Endothelial cell (in vitro differentiated cells): ENCODE measurements around the gene TNFSF18. TPM values are rescaled to one million over a fixed set of nuclear protein-coding genes. Genes with fewer than 3 reads are reported as not detected.

Source experiments
- DNase-seq: peaks from one replicate; pipeline ENCODE4 v3.0.0; 2021; ENCODE audit warnings: low spot score
- H3K27ac Mint-ChIP-seq: one replicate; pipeline ENCODE4 v1.8.0; 2021; ENCODE audit warnings: mixed read lengths, inconsistent platforms; ENCODE audit not compliant: unreplicated experiment
- H3K27me3 Mint-ChIP-seq: one replicate; pipeline ENCODE4 v1.8.0; 2021; ENCODE audit warnings: mild to moderate bottlenecking, moderate library complexity, mixed read lengths, inconsistent platforms; ENCODE audit not compliant: unreplicated experiment
- H3K36me3 Mint-ChIP-seq: one replicate; pipeline ENCODE4 v1.8.0; 2021; ENCODE audit warnings: mild to moderate bottlenecking, low read depth, mixed read lengths, inconsistent platforms; ENCODE audit not compliant: unreplicated experiment
- H3K4me1 Mint-ChIP-seq: one replicate; pipeline ENCODE4 v1.8.0; 2021; ENCODE audit warnings: mild to moderate bottlenecking, mixed read lengths, inconsistent platforms; ENCODE audit not compliant: unreplicated experiment
- H3K4me3 Mint-ChIP-seq: one replicate; pipeline ENCODE4 v1.8.0; 2021; ENCODE audit warnings: mild to moderate bottlenecking, mixed read lengths, inconsistent platforms; ENCODE audit not compliant: unreplicated experiment
- H3K9me3 Mint-ChIP-seq: one replicate; pipeline ENCODE4 v1.8.0; 2021; ENCODE audit warnings: mixed read lengths, inconsistent platforms; ENCODE audit not compliant: unreplicated experiment
- total RNA-seq: library from RNA; stranded (reverse); fragmentation: NEBNext Ultra II Directional; extraction: Animal tissue kit (Norgen Biotek cat#: 25700); gene quantifications from one replicate; pipeline ENCODE4 v1.2.1, GENCODE V29; 2021; ENCODE audit not compliant: unreplicated experiment
- TF ChIP-seq, protein P1 (sequence below): fragments of 200-600 bp; sonication (generic); IDR thresholded peaks from one replicate; pipeline ENCODE4 v1.5.0; 2021; ENCODE audit warnings: antibody characterized with exemption; ENCODE audit not compliant: unreplicated experiment

Gene TNFSF18
- total RNA-seq, 1 donor from 2014 or later = 0.33 TPM

DNA sequence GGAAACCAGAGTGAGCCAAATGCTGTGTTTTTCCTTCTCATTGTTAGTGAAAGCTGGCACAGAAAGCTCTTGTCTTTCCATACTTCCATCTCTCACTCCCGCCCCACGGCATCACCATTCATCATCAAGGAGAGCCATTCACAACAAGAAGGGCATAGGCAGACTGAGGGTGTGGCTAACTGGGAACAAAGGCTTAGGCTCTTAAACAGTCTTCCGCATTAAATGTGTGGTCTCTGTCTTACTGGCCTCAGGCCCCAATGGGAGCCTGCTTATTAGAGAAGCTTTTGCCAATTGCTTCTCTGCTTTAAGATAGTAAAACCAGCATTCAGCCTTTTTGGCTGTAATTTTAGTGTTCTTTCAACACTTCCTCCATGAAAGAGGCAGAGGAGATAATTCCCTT, 51.4 kb downstream of the TNFSF18 start:
- no peaks in the 10 kb centered on the region for H3K4me1 Mint-ChIP-seq
- H3K36me3 Mint-ChIP-seq = no peaks in the 10 kb centered on the region
- DNase-seq = no peak
- H3K9me3 Mint-ChIP-seq = peaks cover 4% of the 10 kb centered on the region
- no peak overlapping the region for H3K4me3 Mint-ChIP-seq
- no peaks in the 10 kb centered on the region for H3K27me3 Mint-ChIP-seq
- TF ChIP-seq, protein P1, sequence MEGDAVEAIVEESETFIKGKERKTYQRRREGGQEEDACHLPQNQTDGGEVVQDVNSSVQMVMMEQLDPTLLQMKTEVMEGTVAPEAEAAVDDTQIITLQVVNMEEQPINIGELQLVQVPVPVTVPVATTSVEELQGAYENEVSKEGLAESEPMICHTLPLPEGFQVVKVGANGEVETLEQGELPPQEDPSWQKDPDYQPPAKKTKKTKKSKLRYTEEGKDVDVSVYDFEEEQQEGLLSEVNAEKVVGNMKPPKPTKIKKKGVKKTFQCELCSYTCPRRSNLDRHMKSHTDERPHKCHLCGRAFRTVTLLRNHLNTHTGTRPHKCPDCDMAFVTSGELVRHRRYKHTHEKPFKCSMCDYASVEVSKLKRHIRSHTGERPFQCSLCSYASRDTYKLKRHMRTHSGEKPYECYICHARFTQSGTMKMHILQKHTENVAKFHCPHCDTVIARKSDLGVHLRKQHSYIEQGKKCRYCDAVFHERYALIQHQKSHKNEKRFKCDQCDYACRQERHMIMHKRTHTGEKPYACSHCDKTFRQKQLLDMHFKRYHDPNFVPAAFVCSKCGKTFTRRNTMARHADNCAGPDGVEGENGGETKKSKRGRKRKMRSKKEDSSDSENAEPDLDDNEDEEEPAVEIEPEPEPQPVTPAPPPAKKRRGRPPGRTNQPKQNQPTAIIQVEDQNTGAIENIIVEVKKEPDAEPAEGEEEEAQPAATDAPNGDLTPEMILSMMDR = no peak
- H3K27ac Mint-ChIP-seq = no peak overlapping the region

DNA sequence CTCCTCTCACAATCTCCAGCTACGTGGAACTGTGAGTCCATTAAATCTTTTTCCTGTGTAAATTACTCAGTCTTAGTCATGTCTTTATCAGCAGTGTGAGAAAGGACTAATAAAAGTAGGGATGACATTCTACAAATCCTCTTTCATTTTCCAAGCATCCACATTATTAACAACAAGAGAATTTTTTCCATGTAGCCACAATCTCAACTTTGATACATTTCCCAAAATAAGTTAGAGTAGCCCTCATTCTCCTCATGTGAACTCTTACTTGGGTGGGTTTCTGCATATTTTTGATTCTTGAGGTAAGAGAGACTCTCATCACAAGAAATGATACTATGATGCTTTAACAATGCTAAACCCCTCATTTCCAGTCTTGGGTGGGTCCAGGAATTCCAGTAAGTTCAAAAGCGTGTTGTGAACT, 52.8 kb downstream of the TNFSF18 start:
- H3K36me3 Mint-ChIP-seq = no peaks in the 10 kb centered on the region
- DNase-seq = no peak

DNA sequence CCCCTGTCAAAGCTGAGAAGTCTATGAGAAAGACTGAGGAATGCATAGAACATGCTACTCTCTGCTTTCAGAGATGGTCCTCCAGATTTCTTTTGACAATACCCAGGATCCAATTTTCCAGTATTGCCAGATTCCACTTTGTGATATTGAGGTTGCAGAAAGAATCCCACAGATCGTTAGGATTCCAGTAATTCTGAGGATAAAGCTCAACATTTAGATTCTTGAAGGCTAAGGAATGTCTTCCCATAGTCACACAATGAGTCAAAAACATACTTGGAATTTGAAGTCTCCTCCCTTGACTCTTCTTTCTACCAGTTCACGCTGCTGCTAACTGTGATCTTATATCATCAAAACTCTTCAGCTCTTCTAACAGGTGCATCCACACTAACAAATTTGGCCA, 57.1 kb downstream of the TNFSF18 start:
- no peaks in the 10 kb centered on the region for H3K4me1 Mint-ChIP-seq
- no peak overlapping the region for H3K4me3 Mint-ChIP-seq
- no peak overlapping the region for H3K27ac Mint-ChIP-seq
- peaks cover 4% of the 10 kb centered on the region for H3K9me3 Mint-ChIP-seq
- H3K36me3 Mint-ChIP-seq = no peaks in the 10 kb centered on the region
- no peak for DNase-seq
- TF ChIP-seq, protein P1 = no peak
- H3K27me3 Mint-ChIP-seq = no peaks in the 10 kb centered on the region

More for the DNA sequence above, 52.8 kb downstream of the TNFSF18 start:
- Mint-ChIP-seq H3K4me3 (no peak overlapping the region), H3K27ac (no peak overlapping the region), H3K27me3 (no peaks in the 10 kb centered on the region), H3K9me3 (peaks cover 4% of the 10 kb centered on the region), H3K4me1 (no peaks in the 10 kb centered on the region)
- TF ChIP-seq, protein P1 = no peak

DNA sequence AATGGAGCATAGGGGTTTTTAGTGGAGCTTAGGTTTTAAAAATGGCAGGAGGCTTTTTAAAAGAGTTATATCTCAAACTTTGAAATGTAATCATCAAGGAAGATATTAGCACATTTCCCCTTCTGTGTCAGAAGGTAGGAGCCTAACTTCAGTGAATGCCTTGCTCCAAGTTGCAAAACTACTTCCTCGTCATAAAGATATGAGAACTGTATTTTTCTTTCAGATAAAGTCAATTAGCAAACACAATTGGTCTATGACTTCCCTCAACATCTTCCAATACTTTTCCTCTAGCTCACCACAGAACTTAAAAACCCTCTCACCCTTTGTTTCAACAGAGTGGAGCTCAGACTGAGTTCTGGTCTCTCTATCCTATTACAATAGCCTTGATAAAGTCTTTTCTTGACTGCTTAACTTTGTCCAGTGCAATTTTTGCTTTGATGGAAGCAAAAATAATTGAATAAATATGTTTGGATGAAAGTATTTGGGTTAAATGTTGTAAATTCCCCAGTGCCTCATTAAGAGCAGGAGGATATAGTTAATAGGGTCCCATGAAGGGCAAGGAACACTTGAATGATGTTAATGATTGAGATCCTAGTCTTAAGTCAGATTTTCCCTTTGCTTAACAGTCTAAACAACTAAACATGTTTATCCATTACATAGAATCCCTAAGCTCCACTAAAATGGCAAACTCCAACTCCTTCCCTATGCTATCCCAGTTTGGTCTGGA, 58.9 kb downstream of the TNFSF18 start:
- Mint-ChIP-seq H3K4me1 (no peaks in the 10 kb centered on the region), H3K9me3 (no peaks in the 10 kb centered on the region), H3K4me3 (no peak overlapping the region), H3K36me3 (no peaks in the 10 kb centered on the region), H3K27ac (no peak overlapping the region), H3K27me3 (no peaks in the 10 kb centered on the region)
- DNase-seq = no peak
- TF ChIP-seq, protein P1 = no peak

DNA sequence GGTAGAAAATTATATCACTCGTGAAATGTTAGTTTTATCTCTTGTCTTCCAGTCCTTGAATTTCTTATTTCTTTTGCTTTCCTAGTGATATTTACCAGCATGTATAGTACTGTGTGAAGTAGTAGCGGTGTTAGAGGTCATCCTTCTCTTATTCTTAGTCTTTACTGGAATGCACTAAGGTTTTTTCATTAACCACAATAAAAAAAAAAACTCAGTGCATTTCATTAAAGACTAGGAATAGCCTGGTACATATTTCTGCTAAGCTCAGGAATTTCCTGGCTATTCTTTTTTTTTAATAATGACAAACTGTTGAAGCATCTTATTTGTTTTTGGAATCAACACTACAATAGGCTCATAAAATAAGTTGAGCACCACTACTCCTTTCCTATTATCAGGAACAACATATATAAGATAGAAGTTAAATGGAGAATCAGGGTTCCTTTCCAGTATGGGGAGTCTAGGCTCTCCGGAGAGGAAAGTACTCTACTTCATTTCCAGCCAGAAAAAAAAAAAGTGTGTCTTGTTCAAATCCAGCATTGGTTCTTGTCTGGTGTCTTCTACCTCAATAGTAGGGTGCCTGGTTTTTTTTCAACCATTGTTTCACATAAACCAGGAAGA, 60.0 kb downstream of the TNFSF18 start:
- Mint-ChIP-seq H3K4me3 (no peak overlapping the region), H3K9me3 (no peaks in the 10 kb centered on the region), H3K27ac (no peak overlapping the region), H3K4me1 (no peaks in the 10 kb centered on the region), H3K36me3 (no peaks in the 10 kb centered on the region), H3K27me3 (no peaks in the 10 kb centered on the region)
- TF ChIP-seq, protein P1 = no peak
- no peak for DNase-seq
